Right forelimb (tissue), 1 donor: ENCODE results near the gene CFAP97D1.

Experiments used
- DNase-seq: peaks from one replicate; pipeline ENCODE4 v3.0.0-alpha.2; 2018

Gene CFAP97D1

GRCh38 chr17:43780135-43780534, at the start of gene CFAP97D1:
Gene CFAP97D1 (plus strand): TSS chr17:43780435. CDS start chr17:43780463, 28 bp downstream.
- DNase-seq = no peak

- DNase-seq = no peak
Measured at GRCh38 chr17:43732958-43733357, 47.3 kb upstream of the CFAP97D1 start.

GRCh38 chr17:43733956-43734355, 46.3 kb upstream of the CFAP97D1 start:
- no peak for DNase-seq

- no peak for DNase-seq
Measured at GRCh38 chr17:43734376-43734775, 45.9 kb upstream of the CFAP97D1 start.

- DNase-seq = no peak
Measured at GRCh38 chr17:43736389-43736788, 43.8 kb upstream of the CFAP97D1 start.

GRCh38 chr17:43737722-43738121, 42.5 kb upstream of the CFAP97D1 start:
- DNase-seq = no peak

GRCh38 chr17:43740541-43740940, 39.7 kb upstream of the CFAP97D1 start:
- DNase-seq = no peak

GRCh38 chr17:43741636-43742035, 38.6 kb upstream of the CFAP97D1 start:
- no peak for DNase-seq

- no peak for DNase-seq
Measured at GRCh38 chr17:43745541-43745940, 34.7 kb upstream of the CFAP97D1 start.

GRCh38 chr17:43750153-43750552, 30.1 kb upstream of the CFAP97D1 start:
- no peak for DNase-seq

- DNase-seq = no peak
Measured at GRCh38 chr17:43753493-43754129, 26.6 kb upstream of the CFAP97D1 start.

GRCh38 chr17:43754947-43755346, 25.3 kb upstream of the CFAP97D1 start:
- no peak for DNase-seq

- peak; percentile 68 for DNase-seq
Measured at GRCh38 chr17:43755389-43755875, 24.8 kb upstream of the CFAP97D1 start.

GRCh38 chr17:43756201-43756600, 24.0 kb upstream of the CFAP97D1 start:
- DNase-seq = no peak

- no peak for DNase-seq
Measured at GRCh38 chr17:43757171-43757660, 23.0 kb upstream of the CFAP97D1 start.

GRCh38 chr17:43758086-43758485, 22.1 kb upstream of the CFAP97D1 start:
- no peak for DNase-seq

- no peak for DNase-seq
Measured at GRCh38 chr17:43758497-43759174, 21.6 kb upstream of the CFAP97D1 start, which contains the start of gene SOST. Gene SOST (minus strand): TSS chr17:43758791. CDS start chr17:43758741, 50 bp downstream.

- DNase-seq = no peak
Measured at GRCh38 chr17:43759836-43760235, 20.4 kb upstream of the CFAP97D1 start.

- DNase-seq = peak; percentile 94
Measured at GRCh38 chr17:43760254-43760852, 19.9 kb upstream of the CFAP97D1 start.

- no peak for DNase-seq
Measured at GRCh38 chr17:43766413-43767052, 13.7 kb upstream of the CFAP97D1 start.

GRCh38 chr17:43767053-43767712, 13.1 kb upstream of the CFAP97D1 start:
- DNase-seq = no peak

GRCh38 chr17:43767713-43768059, 12.5 kb upstream of the CFAP97D1 start:
- DNase-seq = no peak

- DNase-seq = no peak
Measured at GRCh38 chr17:43768382-43768781, 11.9 kb upstream of the CFAP97D1 start.
